HG03066 (cell line): ENCODE data around the gene KCNAB2.
A peak's percentile ranks its signal among the peaks of the same experiment; 100 is the strongest.

ENCODE experiments used
- ATAC-seq: cut with Tn5 transposase; IDR thresholded peaks from one replicate; pipeline ENCODE4 v1.9.1; 2021; ENCODE audit warnings: low read depth; ENCODE audit not compliant: unreplicated experiment

The KCNAB2 gene

GRCh38 chr1:6029351-6029750 lies 16.3 kb upstream of the KCNAB2 start:
- no peak for ATAC-seq

- ATAC-seq, result no peak
Observed at GRCh38 chr1:6030132-6030531, 15.6 kb upstream of the KCNAB2 start.

- no peak for ATAC-seq
Observed at GRCh38 chr1:6030547-6031261, 15.0 kb upstream of the KCNAB2 start.

GRCh38 chr1:6033124-6033523 lies 12.6 kb upstream of the KCNAB2 start:
- no peak for ATAC-seq

- no peak for ATAC-seq
Observed at GRCh38 chr1:6033986-6034749, 11.5 kb upstream of the KCNAB2 start.

- no peak for ATAC-seq
Observed at GRCh38 chr1:6034750-6035096, 11.0 kb upstream of the KCNAB2 start.

GRCh38 chr1:6035303-6035702 lies 10.4 kb upstream of the KCNAB2 start:
- no peak for ATAC-seq

- no peak for ATAC-seq
Observed at GRCh38 chr1:6035719-6036118, 10.0 kb upstream of the KCNAB2 start.

- peak; percentile 67 for ATAC-seq
Observed at GRCh38 chr1:6037338-6037762, 8.3 kb upstream of the KCNAB2 start.

GRCh38 chr1:6038603-6039002 lies 7.1 kb upstream of the KCNAB2 start:
- ATAC-seq, result no peak

GRCh38 chr1:6039031-6039430 lies 6.7 kb upstream of the KCNAB2 start:
- no peak for ATAC-seq

GRCh38 chr1:6040444-6040843 lies 5.2 kb upstream of the KCNAB2 start:
- ATAC-seq, result no peak

- ATAC-seq, result no peak
Observed at GRCh38 chr1:6040861-6041415, 4.8 kb upstream of the KCNAB2 start.

GRCh38 chr1:6041432-6042062 lies 4.1 kb upstream of the KCNAB2 start:
- ATAC-seq, result no peak

GRCh38 chr1:6043561-6043960 lies 2.1 kb upstream of the KCNAB2 start:
- no peak for ATAC-seq

GRCh38 chr1:6044481-6045109 lies 1.1 kb upstream of the KCNAB2 start:
- no peak for ATAC-seq

- ATAC-seq, result no peak
Observed at GRCh38 chr1:6045110-6045502, 582 bp upstream of the KCNAB2 start.

GRCh38 chr1:6046279-6046678 lies 591 bp downstream of the KCNAB2 start:
- no peak for ATAC-seq

GRCh38 chr1:6048179-6048867 lies 2.6 kb downstream of the KCNAB2 start:
- no peak for ATAC-seq

- ATAC-seq, result no peak
Observed at GRCh38 chr1:6049419-6049818, 3.7 kb downstream of the KCNAB2 start.
